ENCODE measurements around the gene FRMD4B.
"Not testable (repeated sequence)": the region's sequence is repeated elsewhere in the genome, so short reads cannot be mapped to it uniquely, and the experiment has no call there.

Gene FRMD4B

DNA sequence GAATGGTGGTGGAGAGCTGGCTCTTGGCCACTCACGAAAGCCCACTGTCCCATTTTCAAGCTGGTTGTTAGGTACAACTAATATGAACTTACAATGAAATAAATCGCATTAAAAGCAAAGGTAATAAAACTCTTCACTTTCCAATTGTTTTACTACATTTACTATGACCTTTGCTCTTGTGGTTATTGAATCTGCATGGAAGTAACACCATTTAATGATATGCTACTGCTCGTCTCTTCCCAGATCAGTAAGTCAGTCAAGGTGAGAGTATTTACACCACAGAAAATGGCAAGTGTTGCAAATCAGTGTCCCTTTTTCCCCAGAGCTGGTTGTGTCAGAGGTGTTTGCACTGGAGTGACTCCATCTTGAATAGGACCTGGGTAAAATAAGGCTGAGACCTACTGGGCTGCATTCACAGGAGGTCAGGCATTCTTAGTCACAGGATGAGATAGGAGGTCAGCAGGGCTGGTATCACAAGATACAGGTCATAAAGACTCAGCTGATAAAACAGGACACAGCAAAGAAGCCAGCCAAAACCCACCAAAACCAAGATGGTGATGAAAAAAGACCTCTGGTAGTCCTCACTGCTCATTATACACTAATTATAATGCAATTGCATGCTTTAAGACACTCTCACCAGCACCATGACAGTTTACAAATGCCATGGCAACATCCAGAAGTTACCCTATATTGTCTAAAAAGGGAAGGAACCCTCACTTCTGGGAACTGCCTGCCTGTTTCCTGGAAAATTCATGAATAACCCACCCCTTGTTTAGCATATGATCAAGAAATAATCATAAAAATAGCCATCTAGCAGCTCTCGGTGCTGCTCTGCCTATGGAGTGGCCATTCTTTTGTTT lies 57.6 kb downstream of the FRMD4B start:
- H3K9ac ChIP-seq (ENCODE audit: insufficient read length): no peak overlapping the region
- H3K27ac ChIP-seq: no peak overlapping the region
- no peak overlapping the region for H3K4me3 ChIP-seq
- no peak for DNase-seq (ENCODE audit: low read depth, low spot score)
- H3K36me3 ChIP-seq (ENCODE audit: insufficient read depth, low read length): no peaks in the 10 kb centered on the region
- TF ChIP-seq FOXP2 (optimal IDR thresholded peaks at IDR 0.05; ENCODE audit: control extremely low read depth, extremely low read length, insufficient read depth) (no peak), POLR2AphosphoS5 (IDR thresholded peaks at IDR 0.05; ENCODE audit: borderline replicate concordance, low read depth, low read length) (no peak), EZH2 (IDR thresholded peaks at IDR 0.05) (no peak)
- no peaks in the 10 kb centered on the region for H3K9me3 ChIP-seq (ENCODE audit: low read depth, low read length)

DNA sequence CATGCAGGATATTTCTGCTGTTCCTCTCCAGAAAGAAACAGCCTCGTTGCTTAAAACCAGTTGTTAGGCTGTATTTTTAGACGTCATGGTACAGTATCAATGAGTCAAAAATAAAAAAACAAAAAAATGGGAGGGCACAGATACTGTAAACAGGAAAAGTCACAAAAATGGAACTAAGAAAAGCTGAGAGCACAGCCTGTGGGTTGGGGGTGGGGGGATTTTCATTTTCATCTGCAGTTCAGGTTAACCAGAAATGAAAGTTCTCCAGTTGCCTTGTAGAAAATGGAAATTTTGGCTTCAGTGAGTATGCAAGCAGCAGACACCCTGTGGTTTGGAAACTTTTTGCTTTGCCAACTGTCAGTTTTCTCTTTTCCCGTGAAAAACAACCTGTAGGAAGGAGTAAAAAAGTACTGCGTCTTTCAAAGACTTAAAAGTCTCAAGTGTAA lies 59.0 kb downstream of the FRMD4B start:
- Histone ChIP-seq H3K36me3 (ENCODE audit: insufficient read depth, low read length) (no peaks in the 10 kb centered on the region), H3K9me3 (ENCODE audit: low read depth, low read length) (no peaks in the 10 kb centered on the region), H3K4me3 (no peak overlapping the region), H3K27ac (no peak overlapping the region), H3K9ac (ENCODE audit: insufficient read length) (no peak overlapping the region)
- no peak for DNase-seq (ENCODE audit: low read depth, low spot score)
- TF ChIP-seq EZH2 (IDR thresholded peaks at IDR 0.05) (no peak), POLR2AphosphoS5 (IDR thresholded peaks at IDR 0.05; ENCODE audit: borderline replicate concordance, low read depth, low read length) (no peak), FOXP2 (optimal IDR thresholded peaks at IDR 0.05; ENCODE audit: control extremely low read depth, extremely low read length, insufficient read depth) (no peak)

- no peak for TF ChIP-seq POLR2AphosphoS5 (IDR thresholded peaks at IDR 0.05; ENCODE audit: borderline replicate concordance, low read depth, low read length)
- TF ChIP-seq EZH2 (IDR thresholded peaks at IDR 0.05): no peak
- TF ChIP-seq FOXP2 (optimal IDR thresholded peaks at IDR 0.05; ENCODE audit: control extremely low read depth, extremely low read length, insufficient read depth): no peak
- no peak for DNase-seq (ENCODE audit: low read depth, low spot score)
- no peak overlapping the region for H3K27ac ChIP-seq
- no peaks in the 10 kb centered on the region for H3K9me3 ChIP-seq (ENCODE audit: low read depth, low read length)
- H3K36me3 ChIP-seq (ENCODE audit: insufficient read depth, low read length): no peaks in the 10 kb centered on the region
- H3K9ac ChIP-seq (ENCODE audit: insufficient read length): no peak overlapping the region
- no peak overlapping the region for H3K4me3 ChIP-seq
These were observed 60.7 kb downstream of the FRMD4B start for GRCh38 chr3:69325151-69325550.

DNA sequence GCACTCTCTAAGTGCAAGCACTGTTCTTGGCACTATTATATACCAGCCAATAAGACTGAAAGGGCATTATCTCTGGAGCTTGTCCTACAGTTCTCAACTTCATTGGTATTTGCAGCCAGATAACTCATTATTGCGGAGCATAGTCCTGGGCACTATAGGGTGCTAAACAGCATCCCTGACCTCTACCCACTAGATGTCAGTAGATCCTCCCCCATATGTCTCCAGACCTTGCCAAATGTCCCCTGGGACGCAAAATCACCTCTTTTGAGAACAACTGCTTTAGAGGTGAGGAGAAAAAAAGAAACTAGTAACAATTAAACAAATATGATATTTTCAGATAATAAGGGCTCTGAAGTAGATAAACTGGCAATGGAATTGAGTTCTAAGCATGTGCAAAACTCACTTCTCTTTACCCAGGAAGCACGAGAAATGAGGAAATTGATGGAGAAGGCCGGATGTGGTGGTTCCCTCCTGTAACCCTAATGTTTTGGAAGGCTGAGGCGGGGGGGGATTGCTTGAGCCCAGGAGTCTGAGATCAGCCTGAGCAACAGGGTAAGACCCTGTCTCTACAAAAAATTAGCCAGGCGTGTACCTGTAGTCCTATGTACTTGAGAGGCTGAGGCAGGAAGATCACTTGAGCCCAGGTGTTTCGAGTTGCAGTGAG lies 61.4 kb downstream of the FRMD4B start:
- Histone ChIP-seq H3K36me3 (ENCODE audit: insufficient read depth, low read length) (no peaks in the 10 kb centered on the region), H3K4me3 (no peak overlapping the region), H3K27ac (no peak overlapping the region), H3K9ac (ENCODE audit: insufficient read length) (no peak overlapping the region), H3K9me3 (ENCODE audit: low read depth, low read length) (no peaks in the 10 kb centered on the region)
- DNase-seq (ENCODE audit: low read depth, low spot score): no peak
- no peak for TF ChIP-seq POLR2AphosphoS5 (IDR thresholded peaks at IDR 0.05; ENCODE audit: borderline replicate concordance, low read depth, low read length)
- TF ChIP-seq EZH2 (IDR thresholded peaks at IDR 0.05): no peak
- TF ChIP-seq FOXP2 (optimal IDR thresholded peaks at IDR 0.05; ENCODE audit: control extremely low read depth, extremely low read length, insufficient read depth): no peak

DNA sequence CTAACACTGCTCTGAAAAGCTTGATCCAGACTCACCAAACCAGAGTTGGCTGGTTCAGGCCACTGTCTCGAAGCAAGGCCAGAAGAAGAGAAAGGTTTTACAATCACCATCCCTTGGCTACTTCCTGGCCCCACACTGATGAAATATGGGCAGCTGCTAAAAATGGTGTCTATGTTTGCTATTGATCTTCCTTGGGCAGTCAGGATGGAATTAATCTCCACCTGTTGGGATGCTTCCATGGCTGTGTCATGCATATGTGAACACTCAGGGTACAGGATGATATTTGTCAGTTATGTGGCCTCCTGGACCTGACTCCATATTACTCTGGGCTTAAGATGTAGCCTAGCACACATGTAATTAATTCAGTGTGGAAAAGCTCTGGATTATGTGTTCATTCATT lies 61.9 kb downstream of the FRMD4B start:
- Histone ChIP-seq H3K9me3 (ENCODE audit: low read depth, low read length) (no peaks in the 10 kb centered on the region), H3K27ac (no peak overlapping the region), H3K9ac (ENCODE audit: insufficient read length) (no peak overlapping the region), H3K36me3 (ENCODE audit: insufficient read depth, low read length) (no peaks in the 10 kb centered on the region), H3K4me3 (no peak overlapping the region)
- TF ChIP-seq EZH2 (IDR thresholded peaks at IDR 0.05): no peak
- no peak for TF ChIP-seq POLR2AphosphoS5 (IDR thresholded peaks at IDR 0.05; ENCODE audit: borderline replicate concordance, low read depth, low read length)
- no peak for TF ChIP-seq FOXP2 (optimal IDR thresholded peaks at IDR 0.05; ENCODE audit: control extremely low read depth, extremely low read length, insufficient read depth)
- DNase-seq (ENCODE audit: low read depth, low spot score): no peak

DNA sequence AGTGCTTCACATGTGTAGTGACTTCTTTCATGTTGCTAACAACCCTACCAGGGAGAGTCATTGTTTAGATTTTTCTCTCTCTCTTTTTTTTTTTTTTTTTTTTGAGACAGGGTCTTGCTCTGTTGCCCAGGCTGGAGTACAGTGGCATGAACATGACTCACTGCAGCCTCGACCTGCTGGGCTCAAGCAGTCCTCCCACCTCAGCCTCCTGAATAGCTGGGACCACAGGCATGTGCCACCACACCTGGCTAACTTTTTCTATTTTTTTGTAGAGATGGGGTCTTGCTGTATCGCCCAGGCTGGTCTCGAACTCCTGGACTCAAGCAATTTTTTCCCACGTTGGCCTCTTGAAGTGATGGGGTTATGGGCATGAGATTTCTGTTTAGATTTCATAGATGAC lies 63.4 kb downstream of the FRMD4B start:
- H3K27ac ChIP-seq; DNase-seq (ENCODE audit: low read depth, low spot score); H3K36me3 ChIP-seq (ENCODE audit: insufficient read depth, low read length); H3K4me3 ChIP-seq; H3K9me3 ChIP-seq (ENCODE audit: low read depth, low read length); H3K9ac ChIP-seq (ENCODE audit: insufficient read length): not testable (repeated sequence)

- no peak for TF ChIP-seq POLR2AphosphoS5 (IDR thresholded peaks at IDR 0.05; ENCODE audit: borderline replicate concordance, low read depth, low read length)
- no peak overlapping the region for H3K4me3 ChIP-seq
- H3K9me3 ChIP-seq (ENCODE audit: low read depth, low read length): no peaks in the 10 kb centered on the region
- no peak overlapping the region for H3K27ac ChIP-seq
- no peaks in the 10 kb centered on the region for H3K36me3 ChIP-seq (ENCODE audit: insufficient read depth, low read length)
- DNase-seq (ENCODE audit: low read depth, low spot score): no peak
- H3K9ac ChIP-seq (ENCODE audit: insufficient read length): no peak overlapping the region
These were observed 63.8 kb downstream of the FRMD4B start for GRCh38 chr3:69322158-69322509.

DNA sequence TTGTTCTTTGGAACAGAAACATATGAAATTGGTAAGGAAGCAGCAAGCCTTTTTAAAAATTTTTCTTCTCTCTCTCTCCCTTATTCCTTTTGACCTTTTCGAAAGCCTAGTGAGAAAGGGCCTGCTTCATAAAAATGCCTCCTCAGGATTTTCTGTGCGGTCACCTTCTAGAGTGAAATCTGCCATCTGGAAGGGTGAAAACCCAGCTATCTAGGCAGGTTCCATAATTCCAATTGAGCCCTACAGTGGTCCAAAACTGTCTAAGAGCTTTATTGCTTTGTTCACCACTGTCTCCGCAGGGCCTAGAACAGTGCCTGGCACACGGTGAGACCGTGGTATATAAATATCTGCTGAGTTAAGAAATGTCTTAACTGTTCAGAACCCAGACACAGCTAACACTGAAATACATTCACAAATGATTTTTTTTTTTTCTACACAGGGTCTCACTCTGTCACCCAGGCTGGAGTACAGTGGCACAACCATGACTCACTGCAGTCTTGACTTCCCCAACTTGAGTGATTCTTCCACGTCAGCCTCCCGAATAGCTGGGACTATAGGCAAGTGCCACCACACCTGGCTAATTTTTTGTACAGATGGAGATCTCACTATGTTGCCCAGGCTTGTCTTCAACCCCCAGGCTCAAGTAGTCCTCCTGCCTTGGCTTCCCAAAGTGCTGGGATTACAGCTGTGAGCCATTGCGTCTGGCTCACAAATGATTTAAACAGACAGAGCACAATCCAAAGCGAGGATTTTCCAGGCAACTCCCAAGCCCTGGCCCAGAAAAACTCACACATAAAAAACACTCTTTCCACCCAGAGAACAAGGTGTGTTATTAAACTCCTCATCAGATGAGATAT lies 64.4 kb downstream of the FRMD4B start:
- TF ChIP-seq FOXP2 (optimal IDR thresholded peaks at IDR 0.05; ENCODE audit: control extremely low read depth, extremely low read length, insufficient read depth) (no peak), EZH2 (IDR thresholded peaks at IDR 0.05) (no peak), POLR2AphosphoS5 (IDR thresholded peaks at IDR 0.05; ENCODE audit: borderline replicate concordance, low read depth, low read length) (no peak)
- DNase-seq (ENCODE audit: low read depth, low spot score): no peak
- H3K36me3 ChIP-seq (ENCODE audit: insufficient read depth, low read length): no peaks in the 10 kb centered on the region
- no peaks in the 10 kb centered on the region for H3K9me3 ChIP-seq (ENCODE audit: low read depth, low read length)
- H3K27ac ChIP-seq: no peak overlapping the region
- H3K9ac ChIP-seq (ENCODE audit: insufficient read length): no peak overlapping the region
- H3K4me3 ChIP-seq: no peak overlapping the region

All from SK-N-MC (cell line).